GM19372 (cell line): ENCODE data around the gene CRHR1.

Experiments
- ATAC-seq: cut with Tn5 transposase; IDR thresholded peaks from one replicate; pipeline ENCODE4 v1.9.1; 2021; ENCODE audit warnings: mild to moderate bottlenecking, low read depth, moderate library complexity; ENCODE audit not compliant: unreplicated experiment

The CRHR1 gene

GRCh38 chr17:45757431-45758218 lies 26.5 kb upstream of the CRHR1 start:
- ATAC-seq = no peak

- ATAC-seq = no peak
These were observed 25.6 kb upstream of the CRHR1 start for GRCh38 chr17:45758544-45758943.

GRCh38 chr17:45759761-45760160 lies 24.4 kb upstream of the CRHR1 start:
- ATAC-seq = no peak

GRCh38 chr17:45761957-45762565 lies 22.1 kb upstream of the CRHR1 start:
- no peak for ATAC-seq

GRCh38 chr17:45763182-45763581 lies 20.9 kb upstream of the CRHR1 start:
- no peak for ATAC-seq

GRCh38 chr17:45764479-45764878 lies 19.6 kb upstream of the CRHR1 start:
- ATAC-seq = no peak

GRCh38 chr17:45768000-45768399 lies 16.1 kb upstream of the CRHR1 start:
- no peak for ATAC-seq

GRCh38 chr17:45770632-45771270 lies 13.4 kb upstream of the CRHR1 start:
- no peak for ATAC-seq

GRCh38 chr17:45771271-45771959 lies 12.7 kb upstream of the CRHR1 start:
- ATAC-seq = no peak

GRCh38 chr17:45775148-45775547 lies 9.0 kb upstream of the CRHR1 start:
- ATAC-seq = no peak

- ATAC-seq = no peak
These were observed 8.5 kb upstream of the CRHR1 start for GRCh38 chr17:45775576-45776011.

- ATAC-seq = no peak
These were observed 7.2 kb upstream of the CRHR1 start for GRCh38 chr17:45776896-45777295.

- ATAC-seq = no peak
These were observed 6.7 kb upstream of the CRHR1 start for GRCh38 chr17:45777388-45777787.

- ATAC-seq = no peak
These were observed 3.2 kb upstream of the CRHR1 start for GRCh38 chr17:45780921-45781320.

GRCh38 chr17:45782889-45783592 lies 1.1 kb upstream of the CRHR1 start:
- no peak for ATAC-seq

- no peak for ATAC-seq
These were observed 377 bp upstream of the CRHR1 start for GRCh38 chr17:45783593-45784292.

GRCh38 chr17:45784741-45785479 lies 790 bp downstream of the CRHR1 start:
- ATAC-seq = no peak

- ATAC-seq = no peak
These were observed 1.5 kb downstream of the CRHR1 start for GRCh38 chr17:45785480-45786193.

GRCh38 chr17:45786349-45786748 lies 2.2 kb downstream of the CRHR1 start:
- no peak for ATAC-seq
